B cell (primary cell): Measurements from ENCODE around the gene TREH.

ENCODE experiments used
- CTCF ChIP-seq: fragments of 200-600 bp; IDR thresholded peaks from one replicate; pipeline ENCODE4 v1.8.0; 2022; ENCODE audit warnings: antibody characterized with exemption, mild to moderate bottlenecking
- EZH2 ChIP-seq: IDR thresholded peaks from 2 replicates; pipeline ENCODE4 v1.6.1; 2012; ENCODE audit warnings: borderline replicate concordance, low read depth, mild to moderate bottlenecking, moderate library complexity, low read length; ENCODE audit not compliant: insufficient read depth, poor library complexity, severe bottlenecking

GRCh38 chr11:118662401-118663271 is 16.8 kb downstream of the TREH start:
- TF ChIP-seq EZH2 = no peak
- TF ChIP-seq CTCF = no peak
